T-helper 1 cell (primary cell): ENCODE results near the gene CNTN6.

ENCODE experiments used
- DNase-seq, 5 donors: peaks; one replicate each; pipeline ENCODE4 v3.0.0-alpha.2; 2012 to 2020

The CNTN6 gene

DNA sequence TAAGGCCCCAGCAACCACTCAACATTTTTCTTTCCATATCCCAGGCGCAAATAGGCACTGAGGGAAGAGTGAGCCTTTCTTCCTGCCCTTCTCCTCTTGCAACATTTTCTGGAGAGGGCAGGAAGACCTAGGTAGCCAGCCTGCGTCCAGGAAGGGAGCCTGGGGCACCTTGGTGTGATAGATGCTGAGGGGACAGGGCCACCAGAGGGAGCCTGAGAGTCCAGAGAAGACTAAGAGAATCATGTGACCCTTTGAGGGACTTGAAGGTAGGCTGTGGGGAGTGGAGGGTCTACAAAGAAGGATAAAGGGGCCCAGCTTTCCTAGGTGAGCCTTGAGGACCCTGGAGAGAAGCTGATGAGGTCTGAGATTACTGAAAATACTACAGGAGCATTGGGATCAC lies 346.6 kb downstream of the CNTN6 start:
- no peak for DNase-seq

DNA sequence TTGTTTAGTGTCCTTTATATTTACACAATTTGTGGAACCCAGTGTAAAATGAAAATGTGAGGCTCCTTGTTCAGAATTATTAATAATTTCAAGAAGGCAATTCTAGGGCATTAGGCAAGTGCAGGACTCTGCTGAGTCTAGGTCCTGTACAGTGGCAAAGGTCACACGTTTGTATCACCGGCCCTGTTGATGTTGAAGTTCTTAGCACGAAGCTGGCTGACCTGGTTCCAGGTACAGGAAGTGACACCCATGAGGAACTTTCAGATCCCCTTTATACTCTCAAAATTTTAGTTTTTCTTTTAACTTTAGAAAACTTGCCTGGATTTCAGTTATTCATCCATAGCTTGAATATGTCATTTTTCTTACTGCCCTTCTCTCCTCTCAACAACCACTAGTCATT lies 349.4 kb downstream of the CNTN6 start:
- DNase-seq = no peak

DNA sequence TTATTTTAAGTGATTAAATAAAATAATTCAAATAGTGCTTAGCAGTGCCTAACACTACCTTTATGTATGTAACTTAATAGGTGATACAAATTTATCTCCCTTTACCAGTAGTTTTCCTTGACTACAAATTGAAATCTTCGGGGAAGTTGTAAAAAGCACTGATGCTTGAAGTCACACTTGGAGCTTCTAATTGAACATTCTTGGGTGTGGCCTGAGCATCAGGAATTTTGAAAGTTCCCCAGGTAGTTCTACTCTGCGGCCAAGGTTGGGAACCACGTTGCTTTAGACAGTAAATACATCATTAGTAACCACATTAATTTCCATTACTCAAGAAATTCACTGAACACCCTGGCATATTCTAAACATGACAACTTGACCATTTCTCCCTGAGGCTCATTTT lies 351.4 kb downstream of the CNTN6 start:
- DNase-seq = no peak

DNA sequence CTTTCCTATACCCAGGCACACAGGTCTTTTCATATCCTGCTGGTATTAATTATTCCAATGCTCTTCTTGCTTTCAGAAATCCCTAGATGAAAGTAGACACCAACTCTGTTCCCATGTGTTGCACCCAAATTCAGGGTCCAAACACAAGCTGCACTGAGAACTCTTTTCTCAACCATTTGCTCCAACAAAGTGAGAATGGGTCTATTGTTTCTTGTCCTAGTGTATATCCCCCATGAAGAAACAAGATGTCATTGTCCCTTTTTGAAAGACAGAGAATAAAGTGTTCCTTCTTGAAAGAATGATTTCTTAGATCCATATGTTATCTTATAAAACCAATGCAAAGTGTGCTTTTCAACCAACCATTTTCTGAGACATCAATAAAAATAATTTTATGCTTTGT lies 353.7 kb downstream of the CNTN6 start:
- no peak for DNase-seq

DNA sequence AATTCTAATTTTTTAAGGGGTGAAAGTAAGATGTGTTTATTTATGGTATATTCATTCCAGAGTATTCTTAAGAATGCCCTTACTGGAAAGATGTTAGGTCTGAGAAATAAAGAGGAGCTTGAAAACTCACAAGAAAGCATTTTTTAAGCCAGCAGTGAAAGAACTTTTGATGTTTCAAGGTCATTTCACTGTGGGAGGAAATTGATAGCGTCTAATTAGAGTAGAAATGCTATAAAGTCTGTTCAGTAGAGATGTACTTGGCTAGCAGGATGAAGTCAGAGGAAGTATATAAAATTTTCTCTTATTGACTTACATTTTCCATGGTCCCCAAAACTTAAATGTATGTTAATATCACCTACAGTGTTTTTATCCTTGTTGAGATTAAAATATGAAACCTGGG lies 354.6 kb downstream of the CNTN6 start:
- no peak for DNase-seq

DNA sequence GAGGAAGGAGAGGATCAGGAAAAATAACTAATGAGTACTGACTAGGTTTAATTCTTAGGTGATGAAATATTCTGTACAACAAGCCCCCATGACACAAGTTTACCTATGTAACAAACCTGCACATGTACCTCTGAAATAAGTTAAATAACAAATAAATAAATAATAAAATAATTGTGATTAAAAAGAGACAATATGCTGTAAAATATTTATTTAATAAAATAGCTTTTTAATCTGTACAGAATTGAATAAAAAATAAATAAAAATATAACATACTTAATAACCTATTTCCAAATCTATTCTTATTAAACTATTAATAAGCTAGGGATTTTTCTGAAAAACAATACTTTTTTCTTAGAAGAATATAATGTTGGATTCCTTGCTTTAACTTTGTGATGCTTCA lies 355.6 kb downstream of the CNTN6 start:
- no peak for DNase-seq
